ENCODE measurements around the gene POLA1. TPM values are rescaled to one million over a fixed set of nuclear protein-coding genes. Genes with fewer than 3 reads are reported as not detected.

The POLA1 gene
- total and polyA plus RNA-seq, 2 of the 4 experiments (the other 2 are of a cell fraction), result 4.0 to 15.1 TPM

GRCh38 chrX:24789047-24789446 is 95.3 kb downstream of the POLA1 start:
- DNase-seq, result no peak
- H3K9me3 ChIP-seq (ENCODE audit: control insufficient read depth, insufficient read depth, low read length), result no peaks in the 10 kb centered on the region
- H3K4ac ChIP-seq (ENCODE audit: low read depth, low read length), result no peak overlapping the region
- BruUV-seq (replicated peaks), result no TSS peak
- no peaks in the 10 kb centered on the region for H3K9me1 ChIP-seq (ENCODE audit: insufficient read depth, low read length)
- intact Hi-C loops (cut with micrococcal nuclease), result no loop called here
- H3K4me2 ChIP-seq (ENCODE audit: low read depth, low read length), result no peak overlapping the region
- H4K5ac ChIP-seq (ENCODE audit: low read depth, low read length), result no peak overlapping the region
- in situ Hi-C loops (cut with MboI; ENCODE audit: low sequenced_read_pairs), result no loop called here
- H2BK5ac ChIP-seq (ENCODE audit: low read depth, low read length, poor library complexity, severe bottlenecking), result no peak overlapping the region
- H3K27me3 ChIP-seq (ENCODE audit: control insufficient read depth, insufficient read depth, low read length), result no peaks in the 10 kb centered on the region
- H3K36me3 ChIP-seq (ENCODE audit: control insufficient read depth, insufficient read depth, low read length), result no peaks in the 10 kb centered on the region
- TF ChIP-seq CHD1 (IDR thresholded peaks at IDR 0.05; ENCODE audit: low read depth, low read length) (no peak), ELK1 (IDR thresholded peaks at IDR 0.05; ENCODE audit: borderline replicate concordance, low read depth, low read length) (no peak), MXI1 (IDR thresholded peaks at IDR 0.05; ENCODE audit: borderline replicate concordance, low read depth, low read length) (no peak), CTCF (conservative IDR thresholded peaks at IDR 0.05; ENCODE audit: low read depth, low read length) (no peak), SMC3 (IDR thresholded peaks at IDR 0.05; ENCODE audit: low read depth, low read length) (no peak), RFX5 (IDR thresholded peaks at IDR 0.05; ENCODE audit: low read depth, low read length) (no peak), MAFK (IDR thresholded peaks at IDR 0.05; ENCODE audit: low read depth, low read length) (no peak)
- no peak overlapping the region for H3K14ac ChIP-seq (replicated peaks; ENCODE audit: low read depth, low read length)
- H2BK20ac ChIP-seq (ENCODE audit: low read depth, low read length), result no peak overlapping the region
- ChIA-PET POLR2A (ENCODE audit: unreplicated experiment) (no interaction called here), CTCF (no interaction called here)
- no peaks in the 10 kb centered on the region for H3K79me1 ChIP-seq (ENCODE audit: low read depth in 1 of 2, low read length in 2 of 2)
- dilution Hi-C loops (cut with HindIII; ENCODE audit: low sequenced_read_pairs, unreplicated experiment), result no loop called here
- H3K27ac ChIP-seq (ENCODE audit: insufficient read depth, low read length), result no peak overlapping the region
- no peak overlapping the region for H2BK15ac ChIP-seq (ENCODE audit: low read depth, low read length)
- no peak overlapping the region for H3K18ac ChIP-seq (ENCODE audit: low read depth, low read length)
- no CpG with 5 or more reads among the region's 4 CpGs for WGBS, 2 experiments (ENCODE audit: extremely low coverage in 2 of 2, insufficient read length in 1 of 2)
- no peak overlapping the region for H2AFZ ChIP-seq (replicated peaks; ENCODE audit: low read length, poor library complexity)
- no peak overlapping the region for H3K56ac ChIP-seq (ENCODE audit: extremely low read depth, insufficient read depth, low read length)
- H2BK120ac ChIP-seq (ENCODE audit: low read depth, low read length), result no peak overlapping the region
- no peak overlapping the region for H4K8ac ChIP-seq (ENCODE audit: low read depth in 2 of 2, low read length in 2 of 2)
- no peaks in the 10 kb centered on the region for H3K4me1 ChIP-seq (ENCODE audit: control insufficient read depth, insufficient read depth, low read length)
- no peak for ATAC-seq (ENCODE audit: low read depth)
- no peak overlapping the region for H3K9ac ChIP-seq (ENCODE audit: low read depth, low read length)
- H3K4me3 ChIP-seq (ENCODE audit: insufficient read depth, low read depth, low read length), result no peak overlapping the region
- H2AK5ac ChIP-seq (ENCODE audit: low read depth, low read length), result no peak overlapping the region
- no peak overlapping the region for H4K91ac ChIP-seq (ENCODE audit: insufficient read depth, low read depth, low read length)
- H4K20me1 ChIP-seq (ENCODE audit: insufficient read depth, low read length), result no peaks in the 10 kb centered on the region
- no peak overlapping the region for H2AK9ac ChIP-seq (replicated peaks; ENCODE audit: low read depth, low read length, poor library complexity)
- H3K23ac ChIP-seq (ENCODE audit: low read depth, low read length), result no peak overlapping the region

Measured in IMR-90 (cell line).